ENCODE measurements around the gene BPIFA2.

GRCh38 chr20:33210371-33210770, 42.4 kb downstream of the BPIFA2 start:
- TF ChIP-seq CTCF (IDR thresholded peaks at IDR 0.05) (no peak), POLR2AphosphoS5 (IDR thresholded peaks at IDR 0.05) (no peak), POLR2A (IDR thresholded peaks at IDR 0.05; ENCODE audit: low read depth) (no peak)
